ENCODE results near the gene ATP10A.

ATP10A gene

GRCh38 chr15:25852661-25853524 is 10.2 kb downstream of the ATP10A start:
- no peak for DNase-seq

- no peak for DNase-seq
These were observed 11.1 kb downstream of the ATP10A start for GRCh38 chr15:25852027-25852426.

- DNase-seq, result peak; percentile 78
These were observed 12.7 kb downstream of the ATP10A start for GRCh38 chr15:25850154-25851111.

- peak; percentile 47 for DNase-seq
These were observed 13.8 kb downstream of the ATP10A start for GRCh38 chr15:25849157-25849921.

GRCh38 chr15:25848784-25849156 is 14.4 kb downstream of the ATP10A start:
- no peak for DNase-seq

- DNase-seq, result no peak
These were observed 14.8 kb downstream of the ATP10A start for GRCh38 chr15:25848325-25848724.

GRCh38 chr15:25847051-25847450 is 16.1 kb downstream of the ATP10A start:
- DNase-seq, result peak; percentile 39

GRCh38 chr15:25846377-25846776 is 16.8 kb downstream of the ATP10A start:
- DNase-seq, result peak; percentile 71

GRCh38 chr15:25844981-25845680 is 18.0 kb downstream of the ATP10A start:
- no peak for DNase-seq

GRCh38 chr15:25844542-25844941 is 18.6 kb downstream of the ATP10A start:
- no peak for DNase-seq

- DNase-seq, result no peak
These were observed 19.1 kb downstream of the ATP10A start for GRCh38 chr15:25844076-25844475.

- DNase-seq, result no peak
These were observed 23.4 kb downstream of the ATP10A start for GRCh38 chr15:25839638-25840156.

GRCh38 chr15:25838871-25839195 is 24.3 kb downstream of the ATP10A start:
- DNase-seq, result no peak

GRCh38 chr15:25838191-25838870 is 24.8 kb downstream of the ATP10A start:
- no peak for DNase-seq

- no peak for DNase-seq
These were observed 31.0 kb downstream of the ATP10A start for GRCh38 chr15:25832158-25832557.

GRCh38 chr15:25830844-25831451 is 32.2 kb downstream of the ATP10A start:
- no peak for DNase-seq

- DNase-seq, result no peak
These were observed 34.1 kb downstream of the ATP10A start for GRCh38 chr15:25829073-25829472.

- no peak for DNase-seq
These were observed 37.9 kb downstream of the ATP10A start for GRCh38 chr15:25825207-25825606.

- no peak for DNase-seq
These were observed 38.5 kb downstream of the ATP10A start for GRCh38 chr15:25824618-25825017.

- no peak for DNase-seq
These were observed 50.3 kb downstream of the ATP10A start for GRCh38 chr15:25812845-25813244.

GRCh38 chr15:25812073-25812472 is 51.1 kb downstream of the ATP10A start:
- no peak for DNase-seq

Measured in activated T-cell treated with anti-CD3 and anti-CD28 coated beads, Interleukin-2, amount 50 U/mL, for 1 hour (primary cell).